Right atrium auricular region (tissue), 2 donors: ENCODE measurements around the gene SPTAN1. TPM values are rescaled to one million over a fixed set of nuclear protein-coding genes. Genes with fewer than 3 reads are reported as not detected.

Experiments used
- DNase-seq: peaks from one replicate; pipeline ENCODE4 v3.0.0-alpha.2; 2019; ENCODE audit warnings: low spot score
- H3K27ac ChIP-seq, 2 donors: fragments of 200-600 bp; sonication (generic); 1 replicate in 1 of 2; 2 replicates in 1 of 2; pipeline ENCODE4 v1.5.1; 2016 to 2019
- H3K27me3 ChIP-seq, 2 donors: fragments of 200-600 bp; sonication (generic); one replicate each; pipeline versions ENCODE4 v1.5.1 to v1.6.0; 2017 to 2019
- H3K36me3 ChIP-seq: fragments of 200-600 bp; sonication (generic); one replicate; pipeline ENCODE4 v1.5.1; 2016
- H3K4me1 ChIP-seq, 2 donors: fragments of 200-600 bp; sonication (generic); one replicate each; pipeline versions ENCODE4 v1.5.1 to v1.6.0; 2017 to 2019
- H3K4me3 ChIP-seq, 2 donors: fragments of 200-600 bp; sonication (generic); 1 replicate in 1 of 2; 2 replicates in 1 of 2; pipeline ENCODE4 v1.5.1; 2017 to 2019; ENCODE audit warnings: mild to moderate bottlenecking in 1 of 2, moderate library complexity in 1 of 2
- H3K9me3 ChIP-seq, 2 donors: fragments of 200-600 bp; sonication (generic); one replicate each; pipeline ENCODE4 v1.5.1; 2019
- CTCF ChIP-seq, 2 donors: fragments of 200-600 bp; sonication (generic); IDR thresholded peaks; one replicate each; pipeline ENCODE4 v1.5.1; 2019; ENCODE audit warnings: antibody characterized with exemption in 2 of 2
- total RNA-seq, 2 donors: library from RNA; depleted of rRNA; stranded (reverse); fragments of >200 nt; gene quantifications; one replicate each; pipeline ENCODE4 v1.1.0, GENCODE V29; 2016

Gene SPTAN1
- total RNA-seq, 2 donors from 2014 or later, result 233 to 270 TPM

GRCh38 chr9:128636024-128636390, 83.6 kb downstream of the SPTAN1 start:
- Histone ChIP-seq H3K27me3 (no peaks in the 10 kb centered on the region), H3K4me3 (peak overlapping the region; percentile 23), H3K27ac (peak overlapping the region; percentile 85 to 93), H3K4me1 (peaks cover 0 to 27% of the 10 kb centered on the region in 2 donors), H3K36me3 (peaks cover 38% of the 10 kb centered on the region), H3K9me3 (no peaks in the 10 kb centered on the region)
- DNase-seq, result no peak
- TF ChIP-seq CTCF (IDR thresholded peaks at IDR 0.05), result peak in 1 of 2 donors; percentile 37

GRCh38 chr9:128636556-128637530, 84.5 kb downstream of the SPTAN1 start:
- Histone ChIP-seq H3K27me3 (no peaks in the 10 kb centered on the region), H3K36me3 (peaks cover 30% of the 10 kb centered on the region), H3K4me1 (peaks cover 0 to 27% of the 10 kb centered on the region in 2 donors), H3K27ac (peak overlapping the region; percentile 85 to 93), H3K4me3 (no peak overlapping the region), H3K9me3 (no peaks in the 10 kb centered on the region)
- DNase-seq, result no peak
- no peak for TF ChIP-seq CTCF (IDR thresholded peaks at IDR 0.05)

- no peaks in the 10 kb centered on the region for H3K27me3 ChIP-seq
- no peak overlapping the region for H3K4me3 ChIP-seq
- H3K36me3 ChIP-seq, result peaks cover 22% of the 10 kb centered on the region
- H3K9me3 ChIP-seq, result no peaks in the 10 kb centered on the region
- no peak for TF ChIP-seq CTCF (IDR thresholded peaks at IDR 0.05)
- H3K4me1 ChIP-seq, result peaks cover 0 to 27% of the 10 kb centered on the region in 2 donors
- H3K27ac ChIP-seq, result no peak overlapping the region
- DNase-seq, result no peak
Observed at GRCh38 chr9:128637656-128638055, 85.3 kb downstream of the SPTAN1 start.

- Histone ChIP-seq H3K4me1 (peaks cover 0 to 27% of the 10 kb centered on the region in 2 donors), H3K36me3 (peaks cover 13% of the 10 kb centered on the region), H3K27me3 (no peaks in the 10 kb centered on the region), H3K9me3 (no peaks in the 10 kb centered on the region), H3K27ac (no peak overlapping the region), H3K4me3 (no peak overlapping the region)
- DNase-seq, result no peak
- TF ChIP-seq CTCF (IDR thresholded peaks at IDR 0.05), result no peak
Observed at GRCh38 chr9:128638580-128638979, 86.2 kb downstream of the SPTAN1 start.

GRCh38 chr9:128640603-128641002, 88.2 kb downstream of the SPTAN1 start:
- Histone ChIP-seq H3K27ac (no peak overlapping the region), H3K9me3 (no peaks in the 10 kb centered on the region), H3K36me3 (peaks cover 4% of the 10 kb centered on the region), H3K4me1 (peaks cover 0 to 12% of the 10 kb centered on the region in 2 donors), H3K4me3 (no peak overlapping the region), H3K27me3 (no peaks in the 10 kb centered on the region)
- TF ChIP-seq CTCF (IDR thresholded peaks at IDR 0.05), result no peak
- no peak for DNase-seq
